NB4 (cell line): ENCODE results near the gene FOXL3.

Source experiments
- DNase-seq: peaks from one replicate; pipeline ENCODE4 v3.0.0; 2010; ENCODE audit warnings: low read depth
- H3K4me3 ChIP-seq: one replicate; pipeline ENCODE4 v1.5.1; 2011; ENCODE audit warnings: mild to moderate bottlenecking, low read depth, low read length, moderate library complexity
- MYC ChIP-seq: IDR thresholded peaks from 2 replicates; pipeline ENCODE4 v1.6.1; 2011; ENCODE audit warnings: low read depth, low read length
- POLR2A ChIP-seq: IDR thresholded peaks from 2 replicates; pipeline ENCODE4 v1.6.1; 2011; ENCODE audit warnings: mild to moderate bottlenecking; ENCODE audit not compliant: insufficient read length; ENCODE audit errors: extremely low read depth
- TF ChIP-seq, protein P1 (sequence below): IDR thresholded peaks from one replicate; pipeline ENCODE4 v1.5.1; 2012; ENCODE audit warnings: low read depth, low read length
- TF ChIP-seq, protein P2 (sequence below): IDR thresholded peaks from 2 replicates; pipeline ENCODE4 v1.6.1; 2011; ENCODE audit warnings: low read depth, low read length

The FOXL3 gene

DNA sequence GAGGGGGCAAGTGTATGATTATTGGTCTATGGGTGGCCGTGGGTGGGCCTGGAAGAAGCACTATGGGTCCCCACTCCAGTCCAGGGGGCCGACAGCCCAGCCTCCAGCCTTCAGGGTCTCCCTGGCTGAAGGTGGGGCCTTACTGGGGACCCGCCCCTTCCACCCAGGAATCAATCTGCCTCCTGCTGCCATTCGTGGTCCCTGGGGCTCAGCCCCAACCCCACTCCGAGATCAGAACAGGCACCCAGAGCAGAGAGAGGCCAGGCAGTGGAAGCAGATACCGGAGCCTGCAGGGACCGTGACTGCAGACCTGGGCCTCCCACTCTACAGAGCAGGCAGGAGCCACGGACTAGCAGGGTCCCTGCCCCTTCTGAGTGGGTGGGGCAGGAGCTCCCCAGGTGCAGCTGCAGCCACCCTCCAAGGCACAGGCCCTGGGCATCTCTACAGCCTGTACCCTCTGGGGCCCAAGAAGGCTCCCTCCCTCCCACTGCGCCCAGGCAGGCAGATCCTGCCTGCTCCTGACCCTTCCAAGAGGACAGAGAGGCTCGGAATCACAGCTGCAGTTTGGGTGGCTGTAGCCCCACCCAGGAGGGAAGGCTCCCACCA is 13.6 kb upstream of the FOXL3 start:
- H3K4me3 ChIP-seq, result no peak overlapping the region
- DNase-seq, result no peak
- TF ChIP-seq MYC (no peak), POLR2A (no peak)
- TF ChIP-seq, protein P1, sequence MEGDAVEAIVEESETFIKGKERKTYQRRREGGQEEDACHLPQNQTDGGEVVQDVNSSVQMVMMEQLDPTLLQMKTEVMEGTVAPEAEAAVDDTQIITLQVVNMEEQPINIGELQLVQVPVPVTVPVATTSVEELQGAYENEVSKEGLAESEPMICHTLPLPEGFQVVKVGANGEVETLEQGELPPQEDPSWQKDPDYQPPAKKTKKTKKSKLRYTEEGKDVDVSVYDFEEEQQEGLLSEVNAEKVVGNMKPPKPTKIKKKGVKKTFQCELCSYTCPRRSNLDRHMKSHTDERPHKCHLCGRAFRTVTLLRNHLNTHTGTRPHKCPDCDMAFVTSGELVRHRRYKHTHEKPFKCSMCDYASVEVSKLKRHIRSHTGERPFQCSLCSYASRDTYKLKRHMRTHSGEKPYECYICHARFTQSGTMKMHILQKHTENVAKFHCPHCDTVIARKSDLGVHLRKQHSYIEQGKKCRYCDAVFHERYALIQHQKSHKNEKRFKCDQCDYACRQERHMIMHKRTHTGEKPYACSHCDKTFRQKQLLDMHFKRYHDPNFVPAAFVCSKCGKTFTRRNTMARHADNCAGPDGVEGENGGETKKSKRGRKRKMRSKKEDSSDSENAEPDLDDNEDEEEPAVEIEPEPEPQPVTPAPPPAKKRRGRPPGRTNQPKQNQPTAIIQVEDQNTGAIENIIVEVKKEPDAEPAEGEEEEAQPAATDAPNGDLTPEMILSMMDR, result no peak
- TF ChIP-seq, protein P2, sequence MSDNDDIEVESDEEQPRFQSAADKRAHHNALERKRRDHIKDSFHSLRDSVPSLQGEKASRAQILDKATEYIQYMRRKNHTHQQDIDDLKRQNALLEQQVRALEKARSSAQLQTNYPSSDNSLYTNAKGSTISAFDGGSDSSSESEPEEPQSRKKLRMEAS, result no peak

DNA sequence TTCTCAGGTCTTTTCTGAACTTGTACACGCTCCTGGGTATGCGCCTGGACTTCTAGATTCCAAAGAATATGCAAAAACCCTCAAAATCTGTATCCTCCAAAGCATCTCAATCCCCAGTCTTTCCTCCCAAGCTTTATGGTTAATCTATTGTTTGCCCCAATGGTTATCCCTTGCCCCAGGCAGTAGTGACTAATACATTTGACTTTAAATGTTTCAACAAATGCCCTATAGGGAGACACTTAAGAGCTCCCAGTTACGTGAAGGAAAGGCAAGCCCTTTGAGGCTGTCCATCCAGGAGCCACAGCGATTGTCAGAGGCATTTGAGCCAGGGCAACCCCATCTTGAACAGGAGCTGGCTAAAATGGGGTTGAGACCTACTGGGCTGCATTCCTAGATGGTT is 12.7 kb upstream of the FOXL3 start:
- no peak for DNase-seq
- TF ChIP-seq MYC (no peak), POLR2A (no peak)
- TF ChIP-seq, protein P2, result no peak
- TF ChIP-seq, protein P1, result no peak
- no peak overlapping the region for H3K4me3 ChIP-seq

DNA sequence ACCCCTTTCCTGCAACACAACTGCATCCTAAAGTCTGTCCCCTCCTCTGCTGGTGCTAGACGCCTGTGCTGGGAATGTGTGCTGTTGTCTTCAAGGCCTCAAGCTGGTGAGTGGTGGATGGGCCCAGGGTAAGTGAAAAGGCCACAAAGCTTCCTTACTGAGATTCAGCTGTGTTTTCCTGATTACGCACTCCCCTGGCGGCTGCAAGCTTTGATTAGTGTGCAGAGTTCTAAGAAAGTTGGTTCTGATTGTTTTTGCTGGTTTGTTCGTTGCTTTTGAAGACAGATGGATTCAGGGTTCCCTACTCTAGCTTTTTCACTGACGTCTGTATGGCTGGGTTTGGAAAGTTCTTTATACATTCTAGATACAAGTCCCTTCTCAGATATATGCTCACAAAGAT is 11.9 kb upstream of the FOXL3 start:
- H3K4me3 ChIP-seq, result no peak overlapping the region
- DNase-seq, result no peak
- TF ChIP-seq, protein P1, result no peak

DNA sequence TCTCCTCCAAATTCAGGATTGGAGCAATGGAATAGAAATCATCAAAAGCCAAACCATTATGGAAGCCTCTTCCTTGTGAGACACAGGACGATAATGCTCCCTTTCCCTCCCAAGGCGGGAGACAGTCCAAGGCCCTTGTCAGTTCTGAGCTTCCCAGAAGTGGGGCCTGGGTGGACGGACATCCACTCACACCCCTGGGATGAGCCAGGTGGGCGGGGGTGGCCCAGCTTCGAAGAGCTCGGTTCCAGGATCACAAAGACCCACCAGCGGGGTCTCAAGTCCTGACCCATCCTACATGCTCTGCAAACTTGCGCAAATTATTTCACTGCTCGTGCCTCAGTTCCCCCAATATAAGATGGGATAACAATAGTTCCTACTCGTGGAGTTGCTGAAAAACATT is 10.1 kb upstream of the FOXL3 start:
- TF ChIP-seq, protein P1, result no peak
- TF ChIP-seq, protein P2, result no peak
- TF ChIP-seq POLR2A, result no peak
- TF ChIP-seq MYC, result no peak
- no peak for DNase-seq
- no peak overlapping the region for H3K4me3 ChIP-seq

DNA sequence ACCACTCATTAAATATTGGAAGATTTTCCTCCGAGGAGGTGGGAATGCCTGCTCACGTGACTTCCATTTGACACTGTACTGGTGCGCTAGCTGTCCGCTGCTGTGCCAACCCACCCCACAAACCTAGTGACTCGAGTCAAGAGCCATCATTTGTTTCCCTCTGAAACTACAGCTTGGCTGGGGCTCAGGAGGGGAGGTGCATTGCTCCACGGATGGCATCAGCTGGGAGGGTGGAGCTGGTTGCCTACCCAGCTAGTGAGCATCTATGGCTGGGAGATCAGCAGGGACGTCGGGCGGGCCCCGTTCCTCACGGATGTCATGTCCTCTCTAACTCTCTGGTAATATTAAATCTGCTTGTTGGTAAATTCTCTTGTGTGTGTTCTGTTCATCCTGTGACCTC is 9.5 kb upstream of the FOXL3 start:
- no peak for DNase-seq
- no peak for TF ChIP-seq POLR2A
- TF ChIP-seq, protein P1, result no peak
- TF ChIP-seq, protein P2, result no peak
- no peak for TF ChIP-seq MYC
- no peak overlapping the region for H3K4me3 ChIP-seq

DNA sequence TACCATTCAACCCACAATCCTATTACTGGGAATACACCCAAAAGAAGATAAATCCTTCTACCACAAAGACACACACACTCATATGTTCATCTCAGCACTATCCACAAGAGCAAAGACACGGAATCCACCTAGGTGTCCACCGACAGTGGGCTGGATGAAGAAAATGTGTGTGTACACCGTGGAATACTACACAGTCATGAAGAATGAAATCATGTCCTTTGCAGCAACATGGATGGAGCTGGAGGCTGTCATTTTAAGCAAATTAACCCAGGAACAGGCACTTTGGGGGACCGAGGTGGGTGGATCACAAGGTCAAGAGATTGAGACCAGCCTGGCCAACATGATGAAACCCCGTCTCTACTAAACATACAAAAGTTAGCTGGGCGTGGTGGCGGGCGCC is 8.3 kb upstream of the FOXL3 start:
- DNase-seq, result no peak
- TF ChIP-seq, protein P2, result no peak
- TF ChIP-seq POLR2A (no peak), MYC (no peak)
- TF ChIP-seq, protein P1, result no peak
- H3K4me3 ChIP-seq, result no peak overlapping the region
